ENCODE results near the gene CLDN10.

- no peak for TF ChIP-seq FOXM1 (IDR thresholded peaks at IDR 0.05; ENCODE audit: borderline replicate concordance)
- no peak for TF ChIP-seq CTBP1 (IDR thresholded peaks at IDR 0.05; ENCODE audit: borderline replicate concordance)
- no peak for TF ChIP-seq PKNOX1 (IDR thresholded peaks at IDR 0.05)
- no peak for TF ChIP-seq SP1 (IDR thresholded peaks at IDR 0.05)
- no peak for TF ChIP-seq FOXA1 (IDR thresholded peaks at IDR 0.05)
- TF ChIP-seq NFRKB (IDR thresholded peaks at IDR 0.05) = no peak
- TF ChIP-seq LEF1 (IDR thresholded peaks at IDR 0.05; ENCODE audit: borderline replicate concordance) = no peak
- no peak for TF ChIP-seq BHLHE40 (IDR thresholded peaks at IDR 0.05; ENCODE audit: borderline replicate concordance)
- TF ChIP-seq L3MBTL2 (conservative IDR thresholded peaks at IDR 0.05) = no peak
Observed at GRCh38 chr13:95553581-95554385, 1.3 kb downstream of the CLDN10 start.

Data from HEK293T (cell line).